HG03159 (cell line): ENCODE measurements around the gene TBC1D1.
"Not testable (repeated sequence)": the region's sequence is repeated elsewhere in the genome, so short reads cannot be mapped to it uniquely, and the experiment has no call there.

Experiments used
- ATAC-seq: cut with Tn5 transposase; IDR thresholded peaks from one replicate; pipeline ENCODE4 v1.9.1; 2021; ENCODE audit warnings: mild to moderate bottlenecking, moderate library complexity; ENCODE audit not compliant: unreplicated experiment

The TBC1D1 gene

DNA sequence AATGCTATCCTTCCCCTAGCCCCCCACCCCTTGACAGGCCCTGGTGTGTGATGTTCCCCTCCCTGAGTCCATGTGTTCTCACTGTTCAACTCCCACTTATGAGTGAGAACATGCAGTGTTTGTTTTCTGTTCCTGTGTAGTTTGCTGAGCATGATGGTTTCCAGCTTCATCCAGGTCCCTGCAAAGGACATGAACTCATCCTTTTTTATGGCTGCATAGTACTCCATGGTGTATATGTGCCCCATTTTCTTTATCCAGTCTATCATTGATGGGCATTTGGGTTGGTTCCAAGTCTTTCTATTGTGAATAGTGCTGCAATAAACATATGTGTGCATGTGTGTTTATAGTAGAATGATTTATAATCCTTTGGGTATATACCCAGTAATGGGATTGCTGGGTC is 32.2 kb downstream of the TBC1D1 start:
- not testable (repeated sequence) for ATAC-seq

GRCh38 chr4:37924946-37925345 is 34.1 kb downstream of the TBC1D1 start:
- ATAC-seq = no peak

- ATAC-seq = no peak
Measured at GRCh38 chr4:37927434-37927833, 36.5 kb downstream of the TBC1D1 start.

- ATAC-seq = no peak
Measured at GRCh38 chr4:37928426-37929416, 37.8 kb downstream of the TBC1D1 start.

GRCh38 chr4:37934096-37934495 is 43.2 kb downstream of the TBC1D1 start:
- ATAC-seq = no peak

GRCh38 chr4:37934609-37935008 is 43.7 kb downstream of the TBC1D1 start:
- no peak for ATAC-seq

DNA sequence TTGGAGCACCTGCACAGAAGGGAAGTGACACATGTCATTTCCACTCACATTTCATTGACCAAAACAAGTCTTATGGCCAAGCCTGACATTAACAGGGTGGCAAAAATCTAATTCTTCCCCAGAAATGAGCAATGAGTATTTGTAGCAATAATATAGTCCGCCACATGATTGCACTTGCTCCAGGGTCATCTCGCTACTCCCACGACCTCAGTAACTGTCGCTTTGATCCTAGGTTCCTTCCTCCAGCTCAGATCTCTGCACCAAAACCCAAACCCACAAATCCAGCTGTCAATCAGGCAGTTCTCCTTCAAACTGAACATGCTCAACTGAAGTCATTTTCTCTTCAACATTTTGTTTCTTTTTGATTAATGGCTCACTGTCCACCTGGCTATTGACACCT is 44.1 kb downstream of the TBC1D1 start:
- no peak for ATAC-seq

GRCh38 chr4:37936889-37937498 is 46.1 kb downstream of the TBC1D1 start:
- no peak for ATAC-seq

DNA sequence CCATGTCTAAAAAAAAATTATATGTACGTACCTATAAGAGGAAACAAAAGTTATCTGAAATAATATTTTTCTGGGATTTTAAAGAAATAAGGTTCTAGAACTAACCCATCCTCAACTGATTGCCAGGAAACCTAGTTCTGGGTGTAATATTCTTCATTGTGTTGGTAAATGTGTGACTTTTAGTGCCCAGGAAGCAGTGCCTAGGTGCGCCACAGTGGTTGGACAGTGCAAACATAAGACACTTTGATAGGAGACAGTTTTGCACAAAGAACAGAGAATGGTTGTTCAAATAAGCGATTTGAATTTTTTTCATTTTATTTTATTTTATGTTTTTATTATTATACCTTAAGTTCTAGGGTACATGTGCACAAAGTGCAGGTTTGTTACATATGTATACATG is 47.3 kb downstream of the TBC1D1 start:
- no peak for ATAC-seq

DNA sequence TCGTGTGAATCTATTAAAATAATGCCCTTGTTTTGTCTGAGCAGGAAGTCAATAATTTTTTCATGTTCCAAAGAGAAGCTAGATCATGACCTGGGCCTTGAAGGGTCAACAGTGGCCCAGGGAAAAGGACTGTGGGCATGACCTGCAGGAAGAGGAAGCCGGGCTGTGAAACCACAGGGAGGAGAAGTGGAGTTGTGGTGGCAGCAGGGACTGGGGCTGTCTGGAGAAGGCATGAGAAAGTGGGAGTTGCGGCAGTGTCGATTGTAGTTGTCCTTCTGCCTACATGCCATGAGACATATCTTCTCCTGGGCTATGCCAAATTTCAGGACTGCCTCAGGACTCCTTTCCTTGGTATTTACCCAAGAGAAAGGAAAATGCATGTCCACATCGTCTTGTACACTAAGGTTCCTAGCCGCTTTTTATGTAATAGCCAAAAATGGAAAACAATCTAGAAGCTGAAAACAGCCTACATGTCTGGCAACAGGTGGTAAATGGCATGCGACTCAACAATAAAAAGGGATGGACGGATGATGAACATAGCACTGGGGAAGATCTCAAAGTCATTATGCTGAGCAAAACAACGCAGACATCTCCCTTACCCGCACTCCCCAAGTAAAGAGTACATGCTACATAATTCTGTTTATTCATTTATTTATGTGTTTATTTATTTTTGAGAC is 55.8 kb downstream of the TBC1D1 start:
- no peak for ATAC-seq

DNA sequence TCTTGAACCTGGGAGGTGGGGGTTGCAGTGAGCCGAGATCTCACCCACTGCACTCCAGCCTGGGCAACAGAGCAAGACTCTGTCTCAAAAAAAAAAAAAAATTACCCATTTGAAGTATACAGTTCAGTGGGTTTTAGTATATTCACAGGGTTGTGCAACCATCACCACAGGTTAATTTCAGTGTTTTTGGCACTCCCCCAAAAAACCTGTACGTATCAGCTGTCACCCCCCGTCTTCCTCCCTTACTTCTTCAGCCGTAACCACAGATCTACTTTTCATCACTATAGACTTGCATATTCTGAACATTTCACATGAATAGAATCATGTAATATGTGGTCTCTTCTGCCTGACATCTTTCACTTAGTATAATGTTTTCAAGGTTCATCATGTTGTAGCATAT is 57.7 kb downstream of the TBC1D1 start:
- ATAC-seq = no peak

DNA sequence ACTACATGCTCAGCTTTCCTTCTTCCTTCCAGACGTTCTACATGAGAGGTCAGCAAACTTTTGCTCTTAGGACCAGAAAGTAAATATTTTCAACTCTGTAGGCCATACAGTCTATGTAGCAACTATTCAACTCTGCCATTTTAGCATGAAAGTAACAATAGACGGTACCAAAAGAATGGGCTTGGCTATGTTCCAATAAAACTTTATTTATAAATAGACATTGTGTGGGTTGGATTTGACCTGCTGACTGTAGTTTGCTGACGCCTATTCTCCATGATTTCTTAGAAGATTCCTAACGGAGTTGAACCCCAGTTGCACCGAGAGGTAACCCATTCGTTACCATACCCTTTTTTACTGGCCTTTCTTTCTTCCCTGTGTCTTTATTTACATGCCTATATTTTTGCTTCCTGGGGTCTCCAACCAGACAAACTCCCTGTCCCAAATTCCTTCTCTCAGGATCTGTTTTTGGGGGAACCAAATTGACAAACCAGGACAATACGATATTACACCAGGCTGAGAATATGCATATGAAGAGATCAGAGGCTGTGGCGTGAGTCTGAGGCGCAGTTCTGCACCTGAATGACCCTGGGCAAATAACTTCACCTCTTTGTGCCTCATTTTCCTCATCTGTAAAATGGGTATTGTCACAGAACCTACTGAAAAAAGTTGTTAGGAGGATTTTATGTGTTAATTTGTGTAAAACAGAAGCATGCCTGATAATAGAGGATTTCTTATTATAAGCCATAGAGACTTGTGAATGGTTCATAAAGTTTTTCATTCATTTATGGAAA is 58.9 kb downstream of the TBC1D1 start:
- no peak for ATAC-seq

GRCh38 chr4:37951461-37952352 is 60.8 kb downstream of the TBC1D1 start:
- no peak for ATAC-seq

GRCh38 chr4:37953156-37953555 is 62.3 kb downstream of the TBC1D1 start:
- ATAC-seq = no peak

DNA sequence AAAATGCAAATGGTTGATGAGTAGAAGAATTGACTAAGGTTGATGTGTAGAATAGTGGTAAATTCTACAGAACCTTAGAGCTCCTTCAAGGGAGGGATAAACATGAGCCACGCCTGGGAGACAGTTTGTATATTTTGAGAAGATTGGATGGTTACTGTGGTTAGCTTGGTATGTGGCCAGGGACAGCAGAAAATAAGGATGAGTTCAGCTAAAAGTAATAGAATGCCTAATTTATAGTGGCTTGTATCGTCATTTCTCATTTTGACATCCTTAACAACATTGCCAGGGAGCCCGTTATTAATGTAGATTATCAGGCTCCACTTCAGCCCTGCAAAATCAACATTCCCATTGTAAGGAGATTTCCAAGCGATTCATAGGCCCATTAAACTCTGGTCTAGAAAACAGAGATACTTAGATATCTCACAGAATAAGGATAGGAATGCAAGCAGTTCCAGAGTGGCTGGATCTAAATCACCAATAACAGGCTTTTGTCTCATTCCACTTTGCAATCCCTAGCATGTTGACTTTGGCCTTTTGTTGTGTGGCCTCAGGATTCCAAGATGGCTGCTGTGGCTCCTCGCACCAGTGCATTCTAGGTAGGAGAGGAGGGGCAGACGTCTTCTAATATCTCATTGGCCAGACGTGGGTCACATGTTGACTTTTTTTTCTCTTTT is 62.9 kb downstream of the TBC1D1 start:
- ATAC-seq = no peak

DNA sequence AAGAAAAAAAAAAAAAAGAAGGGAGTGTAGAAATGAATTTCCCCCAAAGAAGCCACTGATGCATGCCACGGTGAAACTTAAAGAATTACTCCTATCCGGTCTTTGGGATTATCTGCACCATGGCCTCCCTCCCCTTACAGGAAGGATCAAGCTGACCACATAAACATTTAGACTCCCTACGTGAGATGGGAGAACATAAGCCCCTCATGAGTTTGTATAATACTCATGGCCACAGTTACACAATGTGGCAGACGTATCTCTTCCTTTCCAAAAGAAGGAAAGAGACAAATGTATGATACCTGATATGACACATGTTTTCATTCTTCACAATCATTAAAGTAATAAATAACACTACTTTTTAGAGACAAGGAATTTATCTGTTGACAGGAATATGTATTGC is 66.1 kb downstream of the TBC1D1 start:
- no peak for ATAC-seq

- no peak for ATAC-seq
Measured at GRCh38 chr4:37958932-37959331, 68.0 kb downstream of the TBC1D1 start.

- ATAC-seq = no peak
Measured at GRCh38 chr4:37960098-37960497, 69.2 kb downstream of the TBC1D1 start, which contains the start of gene PTTG2. PTTG2 (plus strand) TSS chr4:37960398; CDS start chr4:37960435, 37 bp downstream.
